K562 (cell line): ENCODE results near the gene EIF1. TPM values are rescaled to one million over a fixed set of nuclear protein-coding genes. Genes with fewer than 3 reads are reported as not detected.
A peak's percentile ranks its signal among the peaks of the same experiment; 100 is the strongest.

Experiments
- BRF2 ChIP-seq: IDR thresholded peaks from 3 replicates; pipeline ENCODE4 v1.6.1; 2011; ENCODE audit warnings: borderline replicate concordance, mild to moderate bottlenecking; ENCODE audit not compliant: insufficient read length, insufficient read depth
- CREB5 ChIP-seq: fragments of 250-450 bp; sonication (Bioruptor Pico); IDR thresholded peaks from 2 replicates; pipeline ENCODE4 v1.5.0; 2020; ENCODE audit warnings: mild to moderate bottlenecking
- CUX1 ChIP-seq: fragments of 200-800 bp; sonication (Bioruptor generic); IDR thresholded peaks from 2 replicates; pipeline ENCODE4 v1.6.1; 2016; ENCODE audit warnings: missing genetic modification characterization, missing compliant biosample characterization
- GABPA ChIP-seq: fragments of 200-800 bp; sonication (Bioruptor generic); conservative IDR thresholded peaks from 2 replicates; pipeline ENCODE4 v1.6.1; 2016; ENCODE audit warnings: low read depth, missing genetic modification characterization, missing compliant biosample characterization
- KDM2B ChIP-seq: fragments of 250-450 bp; sonication (Bioruptor Pico); IDR thresholded peaks from 2 replicates; pipeline ENCODE4 v1.8.0; 2021; ENCODE audit warnings: mild to moderate bottlenecking, moderate library complexity
- NR2C2 ChIP-seq, 2 experiments: fragments of 200-800 bp in 1 of 2; sonication (Bioruptor generic) in 1 of 2; sonication (generic) in 1 of 2; formaldehyde crosslinking in 1 of 2; IDR thresholded peaks; 2 replicates each; pipeline versions ENCODE4 v1.6.1 to v1.8.0; 2016 to 2022; ENCODE audit warnings: mild to moderate bottlenecking in 1 of 2, missing compliant biosample characterization in 1 of 2, missing genetic modification characterization in 1 of 2, missing genetic modification reagents in 1 of 2
- RBM17 ChIP-seq: fragments of 200-400 bp; formaldehyde crosslinking; IDR thresholded peaks from 2 replicates; pipeline ENCODE4 v1.6.1; 2017; ENCODE audit warnings: low read depth, mild to moderate bottlenecking, low read length, borderline replicate concordance
- SMARCB1 ChIP-seq: IDR thresholded peaks from 2 replicates; pipeline ENCODE4 v1.6.1; 2011; ENCODE audit warnings: improper control_type of control experiment, low read depth; ENCODE audit not compliant: insufficient read length
- SRF ChIP-seq, 2 experiments: fragments of 250-450, 450-650 bp in 1 of 2; sonication (Bioruptor Pico) in 1 of 2; sonication (generic) in 1 of 2; formaldehyde crosslinking; IDR thresholded peaks; 2 replicates each; pipeline versions ENCODE4 v1.5.0 to v1.5.1; 2020 to 2022; ENCODE audit warnings: mild to moderate bottlenecking in 1 of 2, missing genetic modification reagents in 1 of 2
- THAP7 ChIP-seq: fragments of 250-450 bp; sonication (Bioruptor Pico); IDR thresholded peaks from 2 replicates; pipeline ENCODE4 v1.5.0; 2021
- ZBTB49 ChIP-seq: sonication (generic); formaldehyde crosslinking; IDR thresholded peaks from 2 replicates; pipeline ENCODE4 v1.8.0; 2022; ENCODE audit warnings: missing genetic modification reagents, mild to moderate bottlenecking, borderline replicate concordance
- ZKSCAN8 ChIP-seq: fragments of 200-800 bp; sonication (Bioruptor generic); IDR thresholded peaks from 2 replicates; pipeline ENCODE4 v1.6.1; 2016; ENCODE audit warnings: missing genetic modification characterization, missing compliant biosample characterization
- ZNF780A ChIP-seq: fragments of 250-450 bp; sonication (Bioruptor Pico); IDR thresholded peaks from 2 replicates; pipeline ENCODE4 v1.5.0; 2021; ENCODE audit warnings: mild to moderate bottlenecking
- polyA plus RNA-seq, 8 experiments: library from polyadenylated mRNA; depleted of rRNA in 4 of 8; stranded (reverse) in 5 of 8; unstranded in 3 of 8; fragments of >200 nt; fragmentation: Nextera tagmentation in 2 of 8; fragmentation: Illumina TruSeq in 1 of 8; extraction: Ambion mirVana in 2 of 8; extraction: Trizol in 1 of 8; gene quantifications; 2 replicates each; pipeline versions ENCODE4 v1.2.1 to v1.2.3, GENCODE V29; 2011 to 2014; ENCODE audit warnings: inconsistent platforms in 1 of 8, missing spikeins in 1 of 8
- total RNA-seq, 7 experiments: library from RNA; depleted of rRNA in 6 of 7; stranded (reverse); fragments of >200 nt in 6 of 7; fragmentation: Illumina TruSeq in 2 of 7; extraction: Trizol in 2 of 7; gene quantifications; 2 replicates each; pipeline versions ENCODE4 v1.2.1 to v1.2.3, GENCODE V29; 2011 to 2021; ENCODE audit warnings: low replicate concordance in 1 of 7

Gene EIF1
- total and polyA plus RNA-seq, 9 of the 15 experiments (the other 6 are each of a cell fraction or from before 2014, with no cell fraction given): 67.0 to 1,204 (median 320) TPM

GRCh38 chr17:41678907-41679739 is 9.6 kb upstream of the EIF1 start (continued):
- TF ChIP-seq BRF2: no peak
- TF ChIP-seq ZKSCAN8 (CRISPR knock-in tag): no peak
- peak; percentile 61 for TF ChIP-seq GABPA (tag)
- no peak for TF ChIP-seq RBM17
- TF ChIP-seq SRF (CRISPR knock-in tag; IDR thresholded peaks at IDR 0.05): peak in 1 of 2 experiments; percentile 17; a peak in 1 of 4 replicates
- TF ChIP-seq THAP7 (CRISPR knock-in tag): no peak
- no peak for TF ChIP-seq SMARCB1
- no peak for TF ChIP-seq CREB5 (CRISPR knock-in tag)
- TF ChIP-seq ZBTB49 (CRISPR knock-in tag): no peak
- peak; percentile 76; the same call in 1 of the 2 replicates for TF ChIP-seq CUX1 (CRISPR knock-in tag)
- TF ChIP-seq ZNF780A: no peak
- no peak for TF ChIP-seq KDM2B (CRISPR knock-in tag)
- no peak for TF ChIP-seq NR2C2 (CRISPR knock-in tag; IDR thresholded peaks at IDR 0.05)
- TF ChIP-seq NR2C2 (tag; IDR thresholded peaks at IDR 0.05): peak; percentile 90
